WI38 (cell line): ENCODE data around the gene COL4A1.

Source experiments
- H3K4me3 ChIP-seq: 2 replicates; pipeline ENCODE4 v1.5.1; 2011; ENCODE audit warnings: low read depth, mild to moderate bottlenecking, control low read depth, low read length
- TF ChIP-seq, protein P1 (sequence below): IDR thresholded peaks from 2 replicates; pipeline ENCODE4 v1.5.1; 2012; ENCODE audit warnings: low read depth, mild to moderate bottlenecking, control low read depth, low read length

The COL4A1 gene

DNA sequence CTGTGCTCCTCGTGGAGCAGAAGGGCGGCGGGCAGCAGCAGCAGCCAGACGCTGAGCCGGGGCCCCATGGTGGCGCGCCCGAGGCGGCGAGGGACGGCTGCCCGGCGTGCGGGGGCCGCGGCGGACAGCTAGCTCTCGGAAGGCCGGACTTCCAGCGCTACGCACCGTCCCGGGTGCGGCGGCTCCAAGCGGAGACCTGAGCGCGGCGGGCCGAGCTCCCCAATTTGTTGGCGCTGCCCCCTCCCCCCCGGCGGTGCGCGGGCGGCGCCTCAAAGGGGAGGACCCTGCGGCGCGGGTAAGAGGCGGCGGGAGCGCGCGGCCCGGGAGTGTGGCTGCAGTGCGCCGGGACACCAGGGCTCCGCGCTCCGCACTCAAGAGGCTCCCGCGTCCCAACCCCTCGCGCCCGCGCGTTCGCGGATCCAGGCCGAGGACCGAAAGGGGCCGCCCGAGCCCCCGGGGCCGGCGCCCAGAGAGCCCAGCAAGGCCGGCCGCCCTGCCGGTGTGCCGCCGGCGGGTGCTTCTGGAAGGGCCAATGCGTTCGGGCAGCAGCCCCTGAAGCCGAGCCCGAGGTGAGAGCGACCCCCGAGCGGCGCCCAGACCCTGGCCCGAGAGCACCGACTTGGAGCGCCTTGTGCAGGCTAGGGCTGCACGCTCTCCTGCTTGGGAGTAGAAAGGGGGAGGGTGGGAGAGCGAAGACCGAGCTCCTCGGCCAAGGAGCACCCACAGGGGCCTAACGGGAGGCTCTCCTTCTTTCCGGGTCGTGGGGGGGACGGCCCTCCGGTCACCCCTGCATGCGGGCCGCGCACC is at the start of gene COL4A1, which contains the start of gene COL4A2:
COL4A1 (minus strand) TSS at position 198 of the 807 bp plus-strand sequence; CDS start at position 68, 130 bp downstream.
COL4A2 (plus strand) TSS at position 325 of the 807 bp plus-strand sequence. CDS start 620 bp downstream, outside the sequence.
- peak within 1 kb of the TSS; percentile 91 for H3K4me3 ChIP-seq
- TF ChIP-seq, protein P1, sequence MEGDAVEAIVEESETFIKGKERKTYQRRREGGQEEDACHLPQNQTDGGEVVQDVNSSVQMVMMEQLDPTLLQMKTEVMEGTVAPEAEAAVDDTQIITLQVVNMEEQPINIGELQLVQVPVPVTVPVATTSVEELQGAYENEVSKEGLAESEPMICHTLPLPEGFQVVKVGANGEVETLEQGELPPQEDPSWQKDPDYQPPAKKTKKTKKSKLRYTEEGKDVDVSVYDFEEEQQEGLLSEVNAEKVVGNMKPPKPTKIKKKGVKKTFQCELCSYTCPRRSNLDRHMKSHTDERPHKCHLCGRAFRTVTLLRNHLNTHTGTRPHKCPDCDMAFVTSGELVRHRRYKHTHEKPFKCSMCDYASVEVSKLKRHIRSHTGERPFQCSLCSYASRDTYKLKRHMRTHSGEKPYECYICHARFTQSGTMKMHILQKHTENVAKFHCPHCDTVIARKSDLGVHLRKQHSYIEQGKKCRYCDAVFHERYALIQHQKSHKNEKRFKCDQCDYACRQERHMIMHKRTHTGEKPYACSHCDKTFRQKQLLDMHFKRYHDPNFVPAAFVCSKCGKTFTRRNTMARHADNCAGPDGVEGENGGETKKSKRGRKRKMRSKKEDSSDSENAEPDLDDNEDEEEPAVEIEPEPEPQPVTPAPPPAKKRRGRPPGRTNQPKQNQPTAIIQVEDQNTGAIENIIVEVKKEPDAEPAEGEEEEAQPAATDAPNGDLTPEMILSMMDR, result no peak

DNA sequence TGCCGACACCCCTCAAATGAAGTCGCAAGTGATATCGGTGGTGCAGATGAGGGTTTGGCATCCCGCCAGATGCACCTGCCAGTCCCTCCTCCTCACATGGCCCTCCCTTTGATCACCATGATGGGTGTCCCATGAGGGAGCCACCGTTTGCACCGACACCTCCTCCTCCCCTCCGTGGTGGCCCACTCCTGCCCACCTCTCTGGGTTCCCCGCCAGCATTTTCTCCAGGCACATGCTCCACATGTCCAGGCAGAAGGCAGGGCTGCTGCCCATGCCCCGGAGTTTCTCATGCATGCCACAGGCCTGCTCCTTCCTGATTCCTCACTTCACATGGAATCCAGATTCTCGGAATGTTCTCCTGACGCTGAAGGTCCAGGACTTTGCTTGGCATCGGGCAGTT is 49.4 kb upstream of the COL4A1 start:
- H3K4me3 ChIP-seq, result no peak overlapping the region
- TF ChIP-seq, protein P1, result no peak

GRCh38 chr13:110354715-110355473 is 47.9 kb upstream of the COL4A1 start:
- TF ChIP-seq, protein P1, result no peak
- H3K4me3 ChIP-seq, result no peak overlapping the region

GRCh38 chr13:110354123-110354627 is 47.2 kb upstream of the COL4A1 start:
- TF ChIP-seq, protein P1, result no peak
- H3K4me3 ChIP-seq, result no peak overlapping the region

- TF ChIP-seq, protein P1, result no peak
- no peak overlapping the region for H3K4me3 ChIP-seq
Observed at GRCh38 chr13:110353339-110353977, 46.5 kb upstream of the COL4A1 start.

GRCh38 chr13:110352735-110353134 is 45.8 kb upstream of the COL4A1 start:
- H3K4me3 ChIP-seq, result no peak overlapping the region
- TF ChIP-seq, protein P1, result no peak
